HG02571 (cell line): ENCODE results near the gene CDCA5.
A peak's percentile ranks its signal among the peaks of the same experiment; 100 is the strongest.

Experiments used
- ATAC-seq: cut with Tn5 transposase; IDR thresholded peaks from one replicate; pipeline ENCODE4 v1.9.1; 2021; ENCODE audit warnings: mild to moderate bottlenecking, moderate library complexity; ENCODE audit not compliant: unreplicated experiment

The CDCA5 gene, protein sequence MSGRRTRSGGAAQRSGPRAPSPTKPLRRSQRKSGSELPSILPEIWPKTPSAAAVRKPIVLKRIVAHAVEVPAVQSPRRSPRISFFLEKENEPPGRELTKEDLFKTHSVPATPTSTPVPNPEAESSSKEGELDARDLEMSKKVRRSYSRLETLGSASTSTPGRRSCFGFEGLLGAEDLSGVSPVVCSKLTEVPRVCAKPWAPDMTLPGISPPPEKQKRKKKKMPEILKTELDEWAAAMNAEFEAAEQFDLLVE

DNA sequence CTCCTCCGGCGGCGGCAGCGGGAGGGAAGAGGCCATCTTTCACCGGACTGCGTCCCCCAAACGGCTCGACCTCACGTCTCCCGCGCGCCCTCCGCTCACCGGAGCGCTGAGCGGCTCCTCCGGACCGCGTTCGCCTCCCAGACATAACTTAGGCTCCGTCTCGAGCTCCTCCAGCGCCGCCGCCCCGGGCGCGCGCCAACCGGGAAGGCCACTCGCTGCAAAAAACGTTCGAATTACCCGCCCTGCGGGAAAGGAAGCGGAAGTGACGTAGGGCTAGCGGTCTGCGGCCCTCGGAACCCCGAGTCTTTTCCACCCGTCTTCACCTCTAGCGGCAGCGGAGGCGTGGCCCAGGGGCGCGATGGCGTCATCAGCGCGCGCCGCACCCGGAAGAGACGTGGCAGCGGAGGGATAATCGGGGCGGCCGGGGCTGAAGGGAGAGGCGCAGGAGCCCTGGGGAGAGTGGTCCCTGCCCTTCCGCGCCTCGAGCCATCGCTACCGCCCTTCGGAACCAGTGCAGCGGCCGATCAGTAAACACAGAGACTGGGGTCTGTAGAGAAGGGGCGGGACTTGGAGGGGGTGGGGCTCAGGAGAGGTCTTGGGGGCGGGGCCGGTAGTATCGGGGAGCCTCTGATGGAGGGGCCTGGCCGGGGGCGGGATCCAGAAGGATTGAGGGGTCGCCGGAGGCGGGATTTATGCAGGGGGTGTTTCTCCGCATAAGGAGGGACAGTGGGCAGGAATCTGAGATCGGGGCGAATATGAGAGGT is at the start of gene CDCA5, which contains the start of gene ZFPL1:
Gene CDCA5, minus strand, starts transcription at position 207 of the 764 bp plus-strand sequence. Its CDS starts 62 bp downstream, at position 145.
Gene ZFPL1, plus strand, starts transcription at position 389 of the 764 bp plus-strand sequence. CDS start 477 bp downstream, outside the sequence.
- peak; percentile 73 for ATAC-seq

DNA sequence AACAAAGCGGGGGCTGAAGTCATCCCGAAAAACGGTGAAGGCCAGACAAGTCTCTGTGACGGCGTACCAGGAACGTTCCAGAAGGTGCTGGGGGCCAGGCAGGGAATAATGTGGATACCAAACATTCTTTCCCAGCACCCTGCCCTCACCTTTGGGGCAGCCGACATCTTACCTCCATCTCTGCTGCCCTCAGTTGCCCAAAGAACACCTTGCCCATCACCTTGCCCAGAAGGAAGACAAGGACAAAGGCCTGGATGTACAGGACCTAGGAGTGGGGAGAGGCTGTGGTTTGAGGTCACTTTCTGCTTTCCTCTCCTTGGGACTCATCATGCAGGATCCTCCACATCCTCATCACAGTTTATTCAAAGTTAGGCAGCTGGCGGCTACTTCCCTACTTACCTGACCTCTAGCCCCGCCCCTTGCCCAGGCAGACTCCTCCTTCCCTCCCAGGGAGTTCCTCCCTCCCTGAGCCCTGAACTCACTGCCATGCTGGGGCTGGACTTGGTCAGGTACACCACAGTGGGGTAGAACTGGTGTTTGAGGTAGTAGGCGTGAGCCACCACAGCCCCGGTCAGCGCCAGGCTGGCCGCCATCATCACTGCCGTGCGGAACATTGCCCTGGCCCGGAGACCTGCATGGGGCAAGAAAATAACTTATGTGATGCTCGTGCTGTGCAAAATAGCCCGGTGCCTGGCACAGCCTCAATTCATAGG is 49.3 kb upstream of the CDCA5 start:
- ATAC-seq: no peak

DNA sequence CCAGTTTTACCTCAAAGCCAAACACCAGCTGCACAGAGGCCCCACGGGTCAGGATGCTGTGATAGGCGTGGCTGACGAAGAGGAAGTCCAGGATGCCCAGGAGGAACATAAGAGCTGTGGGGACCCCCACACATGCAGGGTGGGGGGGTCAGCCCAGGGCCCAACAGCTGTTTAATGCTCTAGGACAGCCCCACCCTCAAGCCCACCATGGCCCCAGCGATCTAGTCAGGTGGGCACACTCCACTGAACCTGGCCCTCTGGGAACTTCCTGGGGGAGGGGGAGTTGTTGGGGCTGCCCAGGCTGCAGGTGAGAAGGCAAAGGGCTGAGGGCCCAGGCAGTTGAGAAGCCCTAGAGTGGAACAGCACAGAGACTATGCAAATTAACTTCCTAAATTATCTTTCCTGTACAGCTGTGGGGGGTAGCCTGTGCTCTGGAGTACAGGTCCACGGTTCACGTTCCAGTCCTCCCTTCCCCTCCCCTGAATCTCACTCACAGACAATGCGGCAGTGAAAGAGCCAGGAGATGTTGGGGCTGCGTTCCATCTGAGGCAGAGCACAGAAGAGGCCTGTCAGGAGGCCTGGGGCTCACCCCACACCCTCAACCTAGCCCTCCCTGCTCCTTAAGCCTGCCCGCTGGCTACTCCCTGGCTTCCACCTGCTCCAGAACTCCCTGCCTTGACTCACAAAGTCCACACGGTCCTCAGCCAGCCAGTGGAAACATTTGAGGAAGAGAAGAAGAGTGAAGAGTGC is 48.6 kb upstream of the CDCA5 start:
- no peak for ATAC-seq

DNA sequence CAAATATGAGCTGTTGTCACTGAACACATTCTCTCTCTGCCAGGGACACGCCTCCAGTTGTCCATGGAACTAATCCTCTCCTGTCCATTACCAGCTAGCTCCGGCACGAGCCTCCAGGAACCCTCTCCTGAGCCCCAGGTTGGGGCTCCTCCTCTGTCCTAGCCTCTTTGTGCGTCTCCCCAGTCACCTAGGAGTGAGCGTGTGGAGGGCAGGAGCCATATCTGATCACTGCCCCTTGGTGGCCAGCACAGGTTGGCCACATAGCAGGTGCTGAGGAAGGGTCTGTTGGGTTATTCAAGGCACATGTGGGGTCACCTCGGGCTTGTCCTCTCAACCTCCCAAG is 48.0 kb upstream of the CDCA5 start:
- ATAC-seq: no peak

DNA sequence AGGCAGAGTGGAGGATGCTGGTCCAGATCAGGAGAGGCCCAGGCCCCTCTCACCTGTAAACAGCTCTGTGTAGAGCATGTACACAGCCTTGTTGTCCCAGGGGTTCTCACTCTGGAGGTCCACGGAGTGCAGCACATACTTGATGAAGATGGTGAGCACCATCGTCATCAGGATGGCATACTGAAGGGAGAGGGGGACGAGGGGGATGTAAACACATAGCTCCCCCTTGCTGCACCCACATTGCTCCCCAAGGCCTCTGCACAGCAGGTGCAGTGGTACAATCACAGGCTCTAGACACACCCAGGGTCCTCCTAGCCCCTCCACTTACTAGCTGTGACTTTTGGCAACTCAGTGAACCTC is 47.6 kb upstream of the CDCA5 start:
- ATAC-seq: no peak

DNA sequence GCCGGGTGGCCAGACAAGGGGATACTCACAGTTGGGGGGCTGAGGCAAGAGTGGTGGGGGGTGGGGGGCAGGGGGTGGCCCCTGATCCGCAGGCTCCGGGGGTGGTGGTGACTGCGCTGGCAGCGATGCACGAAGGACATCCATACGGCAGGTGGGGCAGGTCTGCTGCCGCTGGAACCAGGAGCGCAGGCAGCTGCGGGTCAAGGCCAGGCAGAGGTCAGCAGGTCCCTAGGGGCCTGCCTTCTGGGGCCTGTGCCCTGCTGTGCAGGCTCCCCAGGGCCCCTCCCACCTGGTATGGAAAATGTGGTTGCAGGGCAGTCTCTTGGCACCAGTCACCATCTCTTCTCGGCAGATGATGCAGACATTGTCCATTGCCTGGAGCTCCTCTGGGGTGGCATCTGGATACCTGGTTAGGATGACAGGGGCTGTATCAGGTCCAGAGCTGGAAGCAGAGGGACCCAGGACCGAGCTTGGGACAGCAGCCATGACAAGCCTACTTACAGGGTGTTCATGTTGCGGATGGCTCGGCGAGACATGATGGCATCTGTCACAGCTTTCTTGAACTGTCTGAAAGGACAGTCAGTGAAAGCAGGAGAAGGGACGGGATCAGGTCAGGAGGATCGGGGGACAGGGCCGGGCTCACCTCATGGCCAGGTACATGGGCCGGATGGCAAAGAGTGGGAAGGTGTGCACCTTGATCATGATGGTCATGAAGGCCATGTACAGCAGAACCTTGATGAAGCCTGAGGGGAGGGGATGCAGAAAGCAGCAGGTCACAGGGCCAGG is 47.0 kb upstream of the CDCA5 start:
- no peak for ATAC-seq

DNA sequence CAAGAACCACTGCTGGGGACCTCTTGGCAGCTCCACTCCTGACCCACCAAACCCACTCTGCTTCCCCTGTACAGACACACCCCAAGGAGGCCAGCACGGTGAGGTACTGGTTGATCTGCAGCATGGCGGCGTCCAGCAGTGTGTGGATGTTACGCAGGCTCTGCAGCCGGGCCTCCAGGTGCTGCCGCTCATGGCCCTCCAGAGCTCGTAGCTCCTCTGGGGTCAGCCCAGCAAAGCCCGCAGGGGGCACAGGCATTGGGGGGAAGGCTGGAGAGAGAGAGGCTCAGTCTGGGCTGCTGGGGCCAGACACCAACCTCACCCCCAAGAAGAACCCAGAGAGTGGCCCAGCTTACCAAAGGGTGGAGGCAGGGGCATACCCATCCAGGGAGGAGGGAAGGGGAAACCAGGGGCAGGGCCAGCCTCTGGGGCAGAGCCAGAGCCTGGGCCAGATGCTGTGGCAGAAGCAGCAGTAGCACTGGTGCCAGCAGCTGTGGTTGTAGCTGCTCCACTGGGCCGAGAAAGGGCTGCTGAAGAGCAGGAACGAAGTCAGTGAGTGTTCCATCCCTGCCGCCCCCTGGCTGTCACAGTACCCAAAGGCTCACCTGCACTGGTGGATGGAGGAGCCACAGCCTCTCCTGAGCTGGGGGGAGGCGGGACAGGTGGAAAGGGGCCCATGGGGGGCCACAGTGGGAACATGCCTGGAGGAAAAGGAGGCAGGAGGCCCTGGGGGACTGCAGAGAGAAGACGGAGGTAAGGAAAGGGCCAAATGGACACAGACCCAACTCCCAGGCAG is 46.0 kb upstream of the CDCA5 start:
- no peak for ATAC-seq

DNA sequence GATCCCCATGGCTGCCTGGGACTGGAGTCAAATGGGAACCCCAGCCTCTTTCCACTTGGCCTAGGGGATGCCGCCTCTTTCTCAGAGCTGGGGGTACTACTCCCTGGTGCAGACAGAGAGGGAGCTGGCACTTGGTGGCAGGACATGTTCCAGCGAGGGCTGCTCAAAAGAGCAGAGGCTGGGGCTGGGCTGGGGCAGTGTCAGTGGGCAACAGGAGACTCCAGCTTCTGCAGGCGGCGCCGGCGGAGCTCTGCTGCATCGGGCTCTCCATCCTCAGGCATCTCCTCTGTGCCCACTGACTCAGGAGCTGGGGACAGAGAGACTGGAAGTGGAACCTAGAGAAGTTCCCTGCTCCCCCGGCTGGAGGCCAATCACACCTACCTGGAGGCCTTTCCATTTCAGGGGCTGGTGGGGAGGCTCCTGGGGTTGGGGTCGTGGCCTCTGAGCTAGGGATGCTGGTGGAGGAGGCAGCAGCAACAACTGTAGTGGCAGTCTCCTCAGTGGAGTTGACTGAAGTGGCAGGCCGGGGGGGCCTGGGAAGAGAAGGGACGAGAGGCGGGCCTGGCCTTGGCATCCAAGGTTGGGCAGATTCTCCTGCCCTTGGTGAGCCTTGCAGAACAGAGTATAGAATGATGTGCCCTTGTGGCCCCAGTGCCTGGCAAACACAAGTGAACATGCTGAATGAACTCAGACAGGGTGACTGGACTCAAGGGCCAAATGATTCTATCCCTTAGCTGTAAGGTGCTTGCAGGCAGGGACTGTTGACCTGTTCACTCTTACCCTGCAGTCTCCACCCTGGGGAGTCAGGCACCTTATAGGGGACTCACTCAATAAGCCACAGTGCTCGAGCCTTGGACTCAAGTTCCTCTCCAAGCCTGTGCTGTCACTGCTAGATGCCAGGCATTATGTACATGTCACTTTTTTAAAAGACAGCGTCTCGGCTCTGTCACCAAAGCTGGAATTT is 44.6 kb upstream of the CDCA5 start:
- no peak for ATAC-seq

DNA sequence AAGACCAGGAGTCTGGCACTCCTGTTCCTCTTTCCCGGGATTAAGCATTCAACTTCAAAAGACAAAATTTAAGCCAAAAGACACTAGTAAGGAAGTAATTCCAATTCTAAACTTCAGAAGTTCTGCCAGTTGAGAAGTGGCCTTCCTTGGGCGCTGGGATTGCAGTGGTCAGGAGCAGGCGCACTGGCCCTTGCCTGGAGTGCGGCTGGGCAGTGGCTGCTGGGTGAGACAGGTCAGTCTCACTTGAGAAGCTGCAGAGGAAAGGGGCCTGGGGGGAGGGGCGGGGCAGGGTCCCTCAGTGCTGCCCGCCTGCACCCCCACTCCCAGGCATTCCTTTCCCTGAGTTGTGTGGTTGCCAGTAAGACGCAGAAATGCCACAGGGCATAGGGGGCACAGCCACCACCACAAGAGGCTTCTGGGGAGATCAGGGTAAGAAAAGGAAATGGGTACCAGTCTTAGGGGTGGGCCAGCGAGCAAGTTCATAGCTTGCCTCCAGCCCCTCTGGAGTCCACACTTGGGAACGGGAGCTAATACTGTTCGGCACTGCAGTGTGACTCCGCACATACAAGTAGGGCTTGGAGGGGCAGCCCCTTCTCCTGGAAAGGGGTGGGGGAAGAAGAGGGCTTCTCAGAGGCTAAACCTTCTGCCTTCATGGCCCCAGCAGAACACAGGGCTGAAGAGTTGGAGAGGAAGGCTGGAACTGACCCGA is 43.8 kb upstream of the CDCA5 start:
- no peak for ATAC-seq

DNA sequence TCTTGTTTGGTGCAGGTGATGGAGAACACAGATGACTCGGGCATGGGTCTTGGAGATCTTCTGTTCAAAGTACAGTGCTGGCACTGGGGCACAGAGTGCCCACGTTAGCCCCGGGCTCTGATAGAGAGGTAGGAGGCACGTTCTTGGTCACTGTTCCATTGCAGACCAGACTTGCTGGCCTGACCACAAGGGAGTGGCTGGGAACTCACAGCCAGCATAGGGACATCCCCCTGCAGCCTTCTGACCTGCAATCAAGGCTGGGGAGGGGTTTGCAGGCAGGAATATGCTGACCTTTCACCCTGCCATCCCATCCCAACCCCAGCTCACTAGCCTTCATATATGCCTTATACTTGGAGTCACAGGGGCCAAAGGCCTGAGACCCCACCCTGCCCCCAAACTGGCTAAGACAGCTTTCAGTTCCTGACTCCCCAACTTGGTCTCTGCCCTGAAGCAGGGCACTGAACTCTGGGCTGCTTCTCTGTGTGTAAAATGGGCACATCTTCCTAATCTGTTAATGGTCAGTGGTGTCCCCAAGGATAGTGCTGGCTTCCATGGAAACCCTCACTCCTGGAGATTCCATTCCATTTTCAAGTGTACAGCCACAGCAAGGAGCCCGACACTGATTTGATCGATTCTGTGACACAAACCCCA is 42.9 kb upstream of the CDCA5 start:
- ATAC-seq: no peak

DNA sequence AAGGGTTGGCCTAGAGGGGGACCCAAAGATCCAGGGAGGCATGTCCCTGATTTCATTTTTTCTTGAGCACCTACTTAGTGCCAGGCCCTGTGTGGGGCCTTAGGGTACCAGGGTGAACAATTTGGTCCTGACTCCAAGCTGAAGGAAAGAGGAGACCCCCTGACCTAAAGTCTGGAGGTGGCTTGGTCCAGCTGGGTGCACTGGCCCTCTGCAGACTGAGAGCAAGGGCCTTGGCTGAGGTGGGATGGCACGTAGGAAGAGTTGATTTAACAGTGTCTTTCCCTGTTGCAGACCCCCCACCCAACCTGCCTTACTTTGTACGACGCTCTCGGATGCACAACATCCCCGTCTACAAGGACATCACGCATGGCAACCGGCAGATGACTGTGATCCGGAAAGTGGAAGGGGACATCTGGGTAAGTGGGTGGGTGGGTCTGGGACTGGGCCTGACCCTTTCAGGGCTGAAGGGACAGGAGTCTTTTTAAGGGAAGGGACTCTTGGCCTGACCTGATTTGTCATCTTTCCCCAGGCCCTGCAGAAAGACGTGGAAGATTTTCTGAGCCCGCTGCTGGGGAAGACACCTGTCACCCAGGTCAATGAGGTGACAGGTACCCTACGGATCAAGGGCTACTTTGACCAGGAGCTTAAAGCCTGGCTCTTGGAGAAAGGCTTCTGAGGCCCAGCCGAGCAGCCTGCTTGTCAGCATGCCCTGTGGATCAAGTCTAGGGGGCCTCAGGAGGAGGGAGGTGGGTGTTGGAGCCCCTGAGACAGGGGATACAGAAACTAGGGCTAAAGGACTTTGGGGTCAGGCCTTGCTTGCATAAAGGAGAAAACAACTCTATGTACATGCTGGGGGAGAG is 41.6 kb upstream of the CDCA5 start:
- ATAC-seq: no peak

DNA sequence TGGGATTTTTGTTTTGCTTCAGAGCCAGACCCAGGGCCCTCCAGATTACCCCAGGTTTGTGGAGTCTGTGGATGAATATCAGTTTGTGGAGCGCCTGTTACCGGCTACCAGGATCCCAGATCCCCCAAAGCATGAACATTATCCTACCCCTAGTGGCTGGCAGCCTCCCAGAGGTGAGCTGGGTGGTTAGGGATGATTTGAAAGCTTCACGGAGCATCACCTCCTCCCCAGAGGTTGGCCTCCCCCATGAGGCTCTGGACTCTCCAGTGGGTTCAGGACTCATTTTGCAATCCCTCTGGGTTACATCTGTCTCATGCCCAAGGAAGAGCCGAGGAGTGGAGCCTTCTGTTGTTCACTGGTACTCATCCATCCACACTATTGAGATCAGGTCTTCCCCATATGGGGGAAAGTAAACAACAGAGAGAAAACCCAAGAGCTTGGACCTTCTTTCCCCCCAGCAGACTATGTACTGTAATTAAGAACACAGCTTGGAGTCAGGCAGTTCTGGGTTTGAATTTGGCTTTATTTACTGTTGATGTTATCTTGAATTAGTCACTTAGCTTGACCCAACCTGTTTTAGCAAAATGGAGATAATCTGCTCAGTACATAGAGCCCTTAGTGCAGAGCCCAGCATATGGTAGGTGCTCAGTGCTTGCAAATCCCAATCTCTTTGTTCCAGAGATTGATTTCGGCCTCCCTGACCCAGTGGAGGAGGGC is 40.8 kb upstream of the CDCA5 start:
- no peak for ATAC-seq

DNA sequence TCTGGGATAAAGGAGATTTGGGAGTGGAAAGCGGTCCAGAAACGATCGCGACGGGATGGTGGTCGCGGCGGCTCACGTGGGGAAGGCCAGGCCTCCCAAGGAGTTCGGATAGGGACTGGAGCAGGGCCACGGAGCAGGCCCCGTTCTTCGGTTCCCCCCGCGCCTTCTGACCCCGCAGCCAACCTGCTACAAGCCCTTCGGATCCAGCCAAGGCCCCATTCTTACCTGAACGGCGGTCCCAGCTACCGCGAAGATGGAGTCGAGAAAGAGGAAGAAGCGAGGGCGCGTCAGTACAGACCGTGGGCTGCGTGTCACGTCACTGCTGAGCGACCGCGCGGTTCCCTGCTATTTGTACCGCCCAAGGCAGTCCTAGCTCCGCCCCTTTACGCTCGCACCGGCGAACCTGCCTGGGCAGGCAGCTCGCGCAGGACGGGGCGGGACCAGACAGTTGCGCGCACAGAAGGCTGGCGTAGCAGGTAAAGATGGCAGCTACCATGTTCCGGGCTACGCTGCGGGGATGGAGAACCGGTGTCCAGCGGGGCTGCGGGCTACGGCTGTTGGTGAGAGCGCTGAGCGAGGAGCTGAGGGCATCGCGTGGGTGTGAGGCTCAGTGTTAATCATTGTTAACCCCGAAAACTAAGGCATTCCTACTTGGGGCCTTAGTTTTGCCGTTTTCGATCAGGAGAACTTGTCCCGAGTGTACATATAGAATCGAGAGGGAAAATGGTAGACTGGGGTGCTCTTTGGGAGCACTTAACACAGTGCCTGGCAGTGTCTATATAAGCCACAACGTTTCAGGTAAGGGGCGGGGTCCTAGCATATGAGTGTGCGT is 38.2 kb upstream of the CDCA5 start, which contains the start of the genes FAU and MRPL49:
Gene FAU, minus strand, starts transcription at position 270 of the 832 bp plus-strand sequence. CDS start 321 bp downstream, outside the sequence.
Gene MRPL49, plus strand, starts transcription at position 457 of the 832 bp plus-strand sequence. Its CDS starts 26 bp downstream, at position 483.
- peak; percentile 61 for ATAC-seq

DNA sequence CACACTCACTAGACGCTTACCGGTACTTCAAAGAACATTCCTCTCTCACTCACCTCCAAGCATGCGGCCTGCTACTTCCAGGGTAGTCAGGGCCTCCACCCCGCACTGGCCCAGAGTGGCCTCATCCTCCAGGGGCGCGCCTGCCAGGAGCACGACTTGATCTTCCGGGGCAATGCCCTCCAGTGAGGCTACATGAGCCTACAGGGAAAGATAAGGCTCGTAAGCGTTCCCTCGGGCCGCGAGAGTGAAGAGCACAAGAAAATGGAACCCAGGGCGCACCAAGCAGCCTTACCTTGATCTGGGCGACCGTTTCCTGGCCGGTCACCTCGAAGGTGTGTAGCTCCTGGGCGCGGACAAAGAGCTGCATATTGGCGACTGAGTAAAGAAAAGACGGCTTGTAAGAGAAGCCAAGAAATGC is 37.6 kb upstream of the CDCA5 start:
- ATAC-seq: no peak

DNA sequence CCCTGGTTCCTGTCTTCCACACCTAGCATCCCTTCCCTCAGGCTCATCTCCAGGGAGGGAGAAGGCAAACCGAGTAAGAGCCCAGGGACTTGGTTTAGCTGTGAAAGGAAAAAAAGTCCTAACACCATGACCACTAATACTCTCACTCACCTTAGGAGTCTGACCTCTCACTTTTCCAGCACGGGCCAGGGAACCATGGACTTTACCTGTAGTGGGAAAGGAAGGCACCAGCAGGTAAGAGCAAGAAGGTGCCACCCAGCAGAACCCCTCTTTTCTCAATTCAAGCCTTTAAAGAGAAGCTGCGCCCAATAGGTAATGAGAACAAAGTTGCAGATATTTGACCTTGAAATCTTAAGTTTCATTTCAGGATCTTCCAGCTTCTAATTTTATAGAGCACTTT is 37.0 kb upstream of the CDCA5 start:
- ATAC-seq: no peak
